ENCODE data around the gene NCEH1. TPM values are rescaled to one million over a fixed set of nuclear protein-coding genes. Genes with fewer than 3 reads are reported as not detected.

Gene NCEH1
- polyA plus RNA-seq, 3 donors: 8.6 to 23.9 (median 20.7) TPM

GRCh38 chr3:172709774-172710663 lies 848 bp downstream of the NCEH1 start:
- H3K36me3 ChIP-seq (replicated peaks in 1 of 2; ENCODE audit: control insufficient read depth in 1 of 2, insufficient read depth in 2 of 2, low read length in 2 of 2): no peaks in the 10 kb centered on the region
- H4K20me1 ChIP-seq (ENCODE audit: insufficient read depth, low read length): peaks cover 9% of the 10 kb centered on the region
- peak overlapping the region; percentile 86 for H3K4me2 ChIP-seq (replicated peaks; ENCODE audit: extremely low read depth, low read length, poor library complexity, severe bottlenecking)
- H3K4me3 Mint-ChIP-seq: peak overlapping the region; percentile 97 to 98
- peaks cover 29 to 36% of the 10 kb centered on the region in 2 donors for H3K4me1 ChIP-seq (ENCODE audit: control insufficient read depth in 1 of 2, insufficient read depth in 2 of 2, low read length in 2 of 2)
- no peak for TF ChIP-seq CTCF (IDR thresholded peaks at IDR 0.05)
- H3K27ac ChIP-seq (ENCODE audit: low read depth in 1 of 2, low read length in 2 of 2): peak overlapping the region; percentile 94 to 95
- H3K27me3 ChIP-seq (ENCODE audit: control insufficient read depth in 2 of 2, insufficient read depth in 2 of 2, low read length in 2 of 2): no peaks in the 10 kb centered on the region
- H3K9me3 Mint-ChIP-seq: no peaks in the 10 kb centered on the region
- DNase-seq: peak in 2 of 3 donors; percentile 32 to 37
- intact Hi-C loops (cut with micrococcal nuclease): loop anchor here (2.0 to 5.0 kb wide), 3 partner anchors 33 to 42 kb away; partner anchors contain the start of gene ECT2 (in 1 of the 2)
- H3K9ac ChIP-seq (ENCODE audit: insufficient read depth, low read length, poor library complexity, severe bottlenecking): peak overlapping the region; percentile 80
- H3K4me3 ChIP-seq (replicated peaks in 1 of 3; ENCODE audit: low read depth in 2 of 3, low read length in 3 of 3): peak overlapping the region; percentile 89 to 90 (median 90)
- peaks cover 39% of the 10 kb centered on the region for H3K4me1 Mint-ChIP-seq
- H3K27ac Mint-ChIP-seq: peak overlapping the region; percentile 95 to 98 (median 97)
- peaks cover 5 to 6% of the 10 kb centered on the region in 2 donors for H3K36me3 Mint-ChIP-seq
- H3K9me3 ChIP-seq (replicated peaks in 1 of 2; ENCODE audit: control insufficient read depth in 1 of 2, insufficient read depth in 1 of 2, low read length in 2 of 2): no peaks in the 10 kb centered on the region
- peaks cover 56% of the 10 kb centered on the region for H3K79me2 ChIP-seq (ENCODE audit: insufficient read depth, low read length)
- WGBS (ENCODE audit: insufficient coverage): 0% methylated on average over 10 of the region's 17 CpGs
- peak overlapping the region; percentile 81 for H2AFZ ChIP-seq (ENCODE audit: insufficient read depth, low read depth, low read length, poor library complexity, severe bottlenecking)
- no peaks in the 10 kb centered on the region for H3K27me3 Mint-ChIP-seq (ENCODE audit: low read depth in 3 of 3)

GRCh38 chr3:172708921-172709773 lies 1.7 kb downstream of the NCEH1 start:
- TF ChIP-seq CTCF (IDR thresholded peaks at IDR 0.05): no peak
- Histone ChIP-seq H3K4me2 (replicated peaks; ENCODE audit: extremely low read depth, low read length, poor library complexity, severe bottlenecking) (peak overlapping the region; percentile 86), H3K9ac (ENCODE audit: insufficient read depth, low read length, poor library complexity, severe bottlenecking) (no peak overlapping the region), H3K36me3 (replicated peaks in 1 of 2; ENCODE audit: control insufficient read depth in 1 of 2, insufficient read depth in 2 of 2, low read length in 2 of 2) (no peaks in the 10 kb centered on the region), H2AFZ (ENCODE audit: insufficient read depth, low read depth, low read length, poor library complexity, severe bottlenecking) (no peak overlapping the region), H3K4me3 (replicated peaks in 1 of 3; ENCODE audit: low read depth in 2 of 3, low read length in 3 of 3) (peak overlapping the region in 1 of 3 experiments; percentile 89), H3K9me3 (replicated peaks in 1 of 2; ENCODE audit: control insufficient read depth in 1 of 2, insufficient read depth in 1 of 2, low read length in 2 of 2) (no peaks in the 10 kb centered on the region), H3K27ac (ENCODE audit: low read depth in 1 of 2, low read length in 2 of 2) (no peak overlapping the region), H3K4me1 (ENCODE audit: control insufficient read depth in 1 of 2, insufficient read depth in 2 of 2, low read length in 2 of 2) (peaks cover 28 to 35% of the 10 kb centered on the region in 2 donors), H4K20me1 (ENCODE audit: insufficient read depth, low read length) (peaks cover 9% of the 10 kb centered on the region), H3K27me3 (ENCODE audit: control insufficient read depth in 2 of 2, insufficient read depth in 2 of 2, low read length in 2 of 2) (no peaks in the 10 kb centered on the region), H3K79me2 (ENCODE audit: insufficient read depth, low read length) (peaks cover 64% of the 10 kb centered on the region)
- peak in 1 of 3 donors; percentile 21 for DNase-seq
- peaks cover 5 to 6% of the 10 kb centered on the region in 2 donors for H3K36me3 Mint-ChIP-seq
- peak overlapping the region; percentile 97 to 98 for H3K4me3 Mint-ChIP-seq
- peaks cover 39% of the 10 kb centered on the region for H3K4me1 Mint-ChIP-seq
- intact Hi-C loops (cut with micrococcal nuclease): no loop called here
- no peaks in the 10 kb centered on the region for H3K27me3 Mint-ChIP-seq (ENCODE audit: low read depth in 3 of 3)
- peak overlapping the region in 2 of 7 donors; percentile 30 to 97 for H3K27ac Mint-ChIP-seq
- WGBS (ENCODE audit: insufficient coverage): no CpG with 5 or more reads among the region's 2 CpGs
- no peaks in the 10 kb centered on the region for H3K9me3 Mint-ChIP-seq

All from CD14-positive monocyte (primary cell).